HS-27A (cell line): ENCODE results near the gene GCHFR.

ENCODE experiments used
- DNase-seq: peaks from one replicate; pipeline ENCODE4 v3.0.0-alpha.2; 2012; ENCODE audit warnings: low read depth, missing footprints

Gene GCHFR

DNA sequence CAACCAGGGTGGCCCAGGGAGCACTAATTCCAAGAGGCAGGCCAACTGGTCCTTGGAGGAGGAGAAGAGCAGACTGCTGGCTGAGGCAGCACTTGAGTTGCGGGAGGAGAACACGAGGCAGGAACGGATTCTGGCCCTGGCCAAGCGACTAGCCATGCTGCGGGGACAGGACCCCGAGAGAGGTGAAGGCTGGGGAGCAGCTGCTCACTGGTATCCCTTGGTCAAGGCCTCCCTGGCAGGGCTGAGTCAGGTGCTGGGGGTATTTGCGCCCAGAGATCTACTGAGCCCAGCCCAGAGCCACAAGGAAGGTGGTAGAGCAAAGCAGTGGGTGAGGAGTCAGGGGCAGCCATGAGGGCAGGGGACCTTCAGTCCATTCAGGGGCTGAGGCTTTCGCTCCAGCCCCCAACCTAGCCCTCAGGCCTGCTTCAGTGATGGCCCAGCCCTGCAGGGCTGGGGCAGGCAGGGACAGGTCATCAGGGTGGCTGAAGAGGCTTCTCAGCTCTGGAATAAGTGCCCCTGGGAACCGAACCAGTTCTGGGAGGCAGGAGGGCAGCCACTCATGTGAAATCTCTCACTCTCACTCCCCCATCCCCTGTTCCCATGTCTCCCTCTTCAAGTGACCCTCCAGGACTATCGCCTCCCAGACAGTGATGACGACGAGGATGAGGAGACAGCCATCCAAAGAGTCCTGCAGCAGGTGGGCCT lies 49.0 kb downstream of the GCHFR start:
- no peak for DNase-seq

DNA sequence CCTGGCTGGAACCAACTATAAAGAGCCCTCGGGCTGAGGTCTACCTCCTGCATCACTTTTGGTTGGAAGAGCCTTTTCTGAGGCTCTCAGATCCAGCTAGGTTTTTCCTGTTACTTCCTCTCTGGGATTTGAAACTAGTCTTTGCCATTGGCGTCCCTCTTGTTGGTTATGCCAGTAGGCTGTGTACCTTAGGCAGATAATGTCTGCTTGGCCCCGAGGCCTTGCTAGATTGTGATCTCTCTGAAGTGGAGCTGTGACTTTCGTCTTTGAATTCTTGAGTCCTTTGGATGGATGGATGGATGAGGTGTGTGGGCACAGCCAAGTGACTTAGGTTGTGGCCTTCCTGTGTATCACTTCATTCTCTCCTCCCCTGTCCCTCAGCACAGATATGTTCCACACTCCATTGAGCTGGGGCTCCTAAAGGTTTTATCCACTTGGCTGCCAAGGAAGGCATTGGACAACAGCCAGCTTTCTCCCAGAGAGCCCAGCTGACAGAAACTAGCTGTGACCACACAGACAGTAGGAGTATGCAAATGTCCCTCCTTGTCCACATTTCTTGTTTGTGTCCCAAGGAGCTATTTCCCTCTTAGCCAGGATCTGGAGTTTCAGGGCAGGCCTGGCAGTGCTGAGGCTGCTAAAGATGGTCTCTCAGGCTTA lies 51.3 kb downstream of the GCHFR start:
- DNase-seq = no peak
